Kidney (tissue), 14 donors: ENCODE data around the gene F8A3. TPM values are rescaled to one million over a fixed set of nuclear protein-coding genes. Genes with fewer than 3 reads are reported as not detected.
"Not testable (repeated sequence)": the region's sequence is repeated elsewhere in the genome, so short reads cannot be mapped to it uniquely, and the experiment has no call there.

Experiments
- DNase-seq, 5 donors: peaks; one replicate each; pipeline ENCODE4 v3.0.0-alpha.2; 2013 to 2020
- FAIRE-seq: peaks from 2 replicates; lab custom pipeline; 2012; peaks lifted over from hg19 to GRCh38; lab: Jason Lieb, UNC
- H3K27ac ChIP-seq, 2 donors: one replicate each; pipeline ENCODE4 v1.7.0; 2013; ENCODE audit warnings: low read depth in 2 of 2, low read length in 2 of 2, inconsistent platforms in 1 of 2
- H3K27me3 ChIP-seq: one replicate; pipeline ENCODE4 v1.7.1; 2013; ENCODE audit warnings: low read length, inconsistent platforms; ENCODE audit not compliant: control insufficient read depth, insufficient read depth
- H3K36me3 ChIP-seq, 3 donors: one replicate each; pipeline versions ENCODE4 v1.7.0 to v1.7.1; 2013; ENCODE audit warnings: low read length in 3 of 3, control low read depth in 1 of 3, inconsistent platforms in 1 of 3; ENCODE audit not compliant: insufficient read depth in 3 of 3, control insufficient read depth in 2 of 3
- H3K4me1 ChIP-seq, 3 donors: one replicate each; pipeline versions ENCODE4 v1.7.0 to v1.7.1; 2013; ENCODE audit warnings: low read length in 3 of 3, inconsistent platforms in 1 of 3, low read depth in 1 of 3; ENCODE audit not compliant: control insufficient read depth in 2 of 3, insufficient read depth in 2 of 3
- H3K4me3 ChIP-seq, 3 donors: one replicate each; pipeline versions ENCODE4 v1.7.0 to v1.8.1; 2013; ENCODE audit warnings: low read length in 3 of 3, control low read depth in 1 of 3, inconsistent platforms in 1 of 3
- H3K9ac ChIP-seq, 3 donors: one replicate each; pipeline versions ENCODE4 v1.7.0 to v1.7.1; 2013; ENCODE audit warnings: low read length in 3 of 3, control low read depth in 1 of 3, inconsistent platforms in 1 of 3
- H3K9me3 ChIP-seq, 3 donors: one replicate each; pipeline versions ENCODE4 v1.7.0 to v1.7.1; 2013; ENCODE audit warnings: low read length in 3 of 3, control low read depth in 1 of 3, inconsistent platforms in 1 of 3; ENCODE audit not compliant: control insufficient read depth in 2 of 3, insufficient read depth in 1 of 3
- intact Hi-C: fragments of 100-400 bp; cut with DNase I; formaldehyde crosslinking; loops from one replicate; pipeline ENCODE4 v1.11.1; 2022
- polyA plus RNA-seq: library from polyadenylated mRNA; stranded (reverse); fragments of 350-450 nt; fragmentation: Illumina TruSeq; extraction: RNeasy Lipid Tissue Mini Kit (QIAGEN cat#74804); gene quantifications from one replicate; pipeline ENCODE4 v1.2.3, GENCODE V29; 2014; ENCODE audit warnings: low read depth, low replicate concordance; ENCODE audit not compliant: insufficient read depth
- total RNA-seq: library from RNA; stranded (reverse); fragmentation: NEBNext Ultra II Directional; extraction: Animal tissue kit (Norgen Biotek cat#: 25700); gene quantifications from one replicate; pipeline ENCODE4 v1.2.1, GENCODE V29; 2021
- TF ChIP-seq, protein P1 (sequence below): IDR thresholded peaks from 3 replicates; pipeline ENCODE4 v1.5.1; 2012; ENCODE audit warnings: mild to moderate bottlenecking, moderate library complexity, borderline replicate concordance; ENCODE audit not compliant: insufficient read depth; ENCODE audit errors: extremely low read depth
- donor health status: control.
- donor health status: control.
- donor health status: control.
- donor health status: control.
- donor health status: control.
- donor health status: DM: yes; HTN: yes; CAD: no.
- donor health status: Normal renal cell carcinoma (clear cell type).

The F8A3 gene
- total and polyA plus RNA-seq, 2 donors from 2014 or later = 0.62 to 8.2 TPM

DNA sequence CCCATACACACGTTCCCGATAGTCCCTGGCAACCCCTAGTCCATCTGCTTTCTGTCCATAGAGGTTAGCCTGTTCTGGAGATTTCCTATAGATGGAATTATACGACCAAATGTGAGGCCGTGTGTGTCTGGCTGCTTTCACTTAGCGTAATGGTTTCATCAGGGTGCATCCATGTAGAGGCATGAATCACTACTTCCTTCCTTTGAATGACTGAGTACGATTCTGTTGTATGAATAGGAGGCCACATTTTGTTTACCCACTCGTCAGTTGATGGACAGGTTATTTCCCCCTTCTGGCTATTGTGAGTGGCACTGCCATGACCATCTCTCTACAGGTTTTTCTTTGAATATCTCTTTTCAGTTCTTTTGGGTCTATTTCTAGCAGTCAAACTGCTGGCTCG, 2.1 kb upstream of the F8A3 start:
- H3K4me1 ChIP-seq, H3K9ac ChIP-seq, H3K9me3 ChIP-seq, DNase-seq, H3K36me3 ChIP-seq, intact Hi-C loops, H3K4me3 ChIP-seq, H3K27me3 ChIP-seq, FAIRE-seq, H3K27ac ChIP-seq: not testable (repeated sequence)

DNA sequence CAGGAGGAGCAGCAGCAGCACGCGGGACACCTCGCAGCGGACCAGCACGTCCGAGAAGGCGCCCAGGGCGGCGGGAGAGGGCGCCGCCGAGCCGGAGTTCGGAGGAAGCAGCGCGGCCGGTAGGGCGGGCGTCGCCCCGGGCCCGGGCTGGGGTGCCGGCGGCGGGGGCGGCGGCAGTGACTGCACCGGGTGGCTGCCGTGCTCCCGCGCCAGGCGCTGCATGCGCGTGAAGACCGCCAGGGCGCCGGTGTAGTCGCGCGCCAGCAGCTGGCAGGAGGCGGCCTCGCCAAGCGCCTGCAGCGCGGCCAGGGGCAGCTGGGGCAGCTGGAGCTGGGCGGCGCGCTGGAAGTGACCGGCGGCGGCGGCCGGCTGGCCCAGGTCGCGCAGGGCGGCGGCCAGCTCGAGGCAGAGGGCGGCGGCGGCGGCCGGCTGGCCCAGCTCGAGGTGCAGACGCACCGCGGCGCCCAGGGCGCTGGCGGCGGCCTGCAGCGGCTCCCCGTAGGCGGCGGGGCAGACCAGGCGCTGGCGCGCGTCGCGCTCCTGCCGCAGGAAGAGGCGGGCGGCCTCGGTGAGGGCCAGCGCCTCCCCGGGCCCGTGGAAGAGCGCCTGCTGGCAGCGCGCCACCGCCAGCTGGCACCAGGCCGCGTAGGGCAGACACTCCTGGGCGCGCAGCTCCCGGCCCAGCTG, 516 bp downstream of the F8A3 start:
- H3K4me3 ChIP-seq, DNase-seq, H3K9ac ChIP-seq, H3K27ac ChIP-seq, H3K27me3 ChIP-seq, H3K4me1 ChIP-seq, intact Hi-C loops, H3K9me3 ChIP-seq, H3K36me3 ChIP-seq, FAIRE-seq: not testable (repeated sequence)

DNA sequence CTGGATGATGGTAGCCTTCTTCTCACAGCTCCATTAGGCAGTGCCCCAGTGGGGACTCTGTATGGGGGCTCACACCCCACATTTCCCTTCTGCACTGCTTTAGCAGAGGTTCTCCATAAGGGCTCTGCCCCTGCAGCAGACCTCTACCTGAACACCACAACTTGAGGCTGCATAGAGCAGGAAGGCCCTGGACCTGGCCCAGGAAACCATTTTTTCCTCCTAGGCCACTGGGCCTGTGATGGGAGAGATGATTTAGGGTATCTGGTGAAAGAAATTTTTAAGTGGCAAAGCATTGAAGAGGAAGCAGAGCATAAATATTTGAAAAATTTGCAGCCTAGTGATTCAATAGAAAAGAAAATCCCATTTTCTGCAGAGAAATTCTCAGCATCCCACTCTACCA, 17.3 kb downstream of the F8A3 start:
- Histone ChIP-seq H3K36me3 (no peaks in the 10 kb centered on the region), H3K27ac (no peak overlapping the region), H3K4me1 (no peaks in the 10 kb centered on the region), H3K27me3 (no peaks in the 10 kb centered on the region), H3K9me3 (no peaks in the 10 kb centered on the region), H3K4me3 (no peak overlapping the region), H3K9ac (no peak overlapping the region)
- FAIRE-seq = no peak
- intact Hi-C loops = no loop called here
- TF ChIP-seq, protein P1, sequence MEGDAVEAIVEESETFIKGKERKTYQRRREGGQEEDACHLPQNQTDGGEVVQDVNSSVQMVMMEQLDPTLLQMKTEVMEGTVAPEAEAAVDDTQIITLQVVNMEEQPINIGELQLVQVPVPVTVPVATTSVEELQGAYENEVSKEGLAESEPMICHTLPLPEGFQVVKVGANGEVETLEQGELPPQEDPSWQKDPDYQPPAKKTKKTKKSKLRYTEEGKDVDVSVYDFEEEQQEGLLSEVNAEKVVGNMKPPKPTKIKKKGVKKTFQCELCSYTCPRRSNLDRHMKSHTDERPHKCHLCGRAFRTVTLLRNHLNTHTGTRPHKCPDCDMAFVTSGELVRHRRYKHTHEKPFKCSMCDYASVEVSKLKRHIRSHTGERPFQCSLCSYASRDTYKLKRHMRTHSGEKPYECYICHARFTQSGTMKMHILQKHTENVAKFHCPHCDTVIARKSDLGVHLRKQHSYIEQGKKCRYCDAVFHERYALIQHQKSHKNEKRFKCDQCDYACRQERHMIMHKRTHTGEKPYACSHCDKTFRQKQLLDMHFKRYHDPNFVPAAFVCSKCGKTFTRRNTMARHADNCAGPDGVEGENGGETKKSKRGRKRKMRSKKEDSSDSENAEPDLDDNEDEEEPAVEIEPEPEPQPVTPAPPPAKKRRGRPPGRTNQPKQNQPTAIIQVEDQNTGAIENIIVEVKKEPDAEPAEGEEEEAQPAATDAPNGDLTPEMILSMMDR = no peak
- no peak for DNase-seq

DNA sequence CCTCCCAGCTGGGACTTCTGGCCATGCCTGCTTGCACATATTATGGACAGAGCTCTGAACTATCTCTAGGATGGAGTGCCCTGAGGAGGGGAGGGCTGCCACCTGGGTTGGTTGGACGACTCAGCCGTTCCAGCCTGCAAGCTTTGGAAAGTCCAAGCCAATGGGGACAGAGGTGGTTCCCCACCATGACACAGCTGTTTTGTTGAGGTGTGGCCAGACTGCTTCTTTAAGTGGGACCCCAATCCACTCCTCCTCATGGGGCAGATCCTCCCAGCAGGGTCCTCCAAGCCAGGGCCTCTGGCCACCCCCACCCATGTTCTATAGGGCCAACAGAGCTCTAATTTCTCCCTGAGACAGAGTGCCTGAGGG, 22.7 kb downstream of the F8A3 start:
- TF ChIP-seq, protein P1 = no peak
- no peak overlapping the region for H3K9ac ChIP-seq
- no peak overlapping the region for H3K27ac ChIP-seq
- no peak overlapping the region for H3K4me3 ChIP-seq
- no peak for FAIRE-seq
- no peaks in the 10 kb centered on the region for H3K27me3 ChIP-seq
- no peaks in the 10 kb centered on the region for H3K36me3 ChIP-seq
- no peak for DNase-seq
- H3K9me3 ChIP-seq = no peaks in the 10 kb centered on the region
- intact Hi-C loops = no loop called here
- H3K4me1 ChIP-seq = no peaks in the 10 kb centered on the region
